Gastrocnemius medialis (tissue), 4 donors: Measurements from ENCODE around the gene RELCH. TPM values are rescaled to one million over a fixed set of nuclear protein-coding genes. Genes with fewer than 3 reads are reported as not detected.

Experiments
- ATAC-seq, 2 donors: fragments of 150-250 bp; one replicate each; pipeline ENCODE4 v1.9.1; 2016
- DNase-seq, 2 donors: peaks; one replicate each; pipeline ENCODE4 v3.0.0-alpha.2; 2019
- H3K27ac ChIP-seq, 4 donors: fragments of 200-600 bp; sonication (generic); 1 replicate in 1 of 4; 2 replicates in 3 of 4; pipeline ENCODE4 v1.5.1; 2016 to 2018; ENCODE audit warnings: mild to moderate bottlenecking in 2 of 4, moderate library complexity in 1 of 4
- H3K27me3 ChIP-seq, 3 donors: fragments of 200-600 bp; sonication (generic) in 2 of 3; 1 replicate in 1 of 3; 2 replicates in 2 of 3; pipeline versions ENCODE4 v1.5.1 to v1.6.0; 2016 to 2019; ENCODE audit warnings: mild to moderate bottlenecking in 1 of 3, moderate library complexity in 1 of 3
- H3K36me3 ChIP-seq, 2 donors: fragments of 200-600 bp; sonication (generic) in 1 of 2; one replicate each; pipeline ENCODE4 v1.5.1; 2017 to 2018
- H3K4me1 ChIP-seq, 2 donors: fragments of 200-600 bp; sonication (generic) in 1 of 2; one replicate each; pipeline ENCODE4 v1.5.1; 2016 to 2017; ENCODE audit warnings: mild to moderate bottlenecking in 2 of 2
- H3K4me3 ChIP-seq, 4 donors: fragments of 200-600 bp; sonication (generic) in 3 of 4; 1 replicate in 1 of 4; 2 replicates in 3 of 4; pipeline ENCODE4 v1.5.1; 2016 to 2019; ENCODE audit warnings: mild to moderate bottlenecking in 2 of 4
- H3K9me3 ChIP-seq, 3 donors: fragments of 200-600 bp; sonication (generic) in 2 of 3; 1 replicate in 1 of 3; 2 replicates in 2 of 3; pipeline ENCODE4 v1.5.1; 2016 to 2019
- CTCF ChIP-seq, 5 experiments: fragments of 450-650 bp in 3 of 5; fragments of 200-600 bp in 2 of 5; sonication (generic) in 2 of 5; IDR thresholded peaks in 4 of 5; conservative IDR thresholded peaks in 1 of 5; 1 replicate in 4 of 5; 2 replicates in 1 of 5; pipeline ENCODE4 v1.5.1; 2016 to 2019; ENCODE audit warnings: antibody characterized with exemption in 5 of 5, mild to moderate bottlenecking in 3 of 5, moderate library complexity in 3 of 5
- POLR2A ChIP-seq, 2 donors: fragments of 450-650 bp; IDR thresholded peaks; one replicate each; pipeline ENCODE4 v1.6.1; 2017; ENCODE audit warnings: antibody characterized with exemption in 2 of 2, mild to moderate bottlenecking in 2 of 2, moderate library complexity in 2 of 2
- in situ Hi-C, 4 donors: fragments of 200-750 bp; cut with MboI; loops; one replicate each; pipeline versions ENCODE4 v1.15.0 to v1.8.0; 2017; ENCODE audit warnings: low sequenced_read_pairs in 4 of 4
- intact Hi-C: fragments of 100-400 bp; cut with DNase I; formaldehyde crosslinking; loops from one replicate; pipeline ENCODE4 v1.15.1; 2023; ENCODE audit warnings: low total_unique reads
- total RNA-seq, 4 donors: library from RNA; depleted of rRNA; stranded (reverse); fragments of >200 nt; gene quantifications; one replicate each; pipeline versions ENCODE4 v1.1.0 to v1.2.3, GENCODE V29; 2016

RELCH gene
- total RNA-seq, 4 donors from 2014 or later, result 8.4 to 16.8 (median 12.6) TPM

GRCh38 chr18:62183578-62184195 lies 3.4 kb upstream of the RELCH start:
- intact Hi-C loops, result no loop called here
- in situ Hi-C loops, result loop anchor here in 3 of 4 donors (5.0 to 25.0 kb wide), 7 partner anchors 59 to 804 kb away; partner anchors contain the start of gene PHLPP1 (in 1 of the 3)

GRCh38 chr18:62186499-62186773 lies 619 bp upstream of the RELCH start:
- no peak for TF ChIP-seq POLR2A (IDR thresholded peaks at IDR 0.05)
- Histone ChIP-seq H3K27ac (peak overlapping the region; percentile 84 to 87 (median 86)), H3K27me3 (no peaks in the 10 kb centered on the region), H3K4me3 (peak overlapping the region; percentile 87 to 98 (median 95)), H3K9me3 (no peaks in the 10 kb centered on the region), H3K4me1 (peaks cover 26 to 36% of the 10 kb centered on the region in 2 donors), H3K36me3 (no peaks in the 10 kb centered on the region)
- intact Hi-C loops (loop anchor here (2.0 to 5.0 kb wide), 4 partner anchors 64 to 1181 kb away; partner anchors contain the start of genes KDSR and ZCCHC2), in situ Hi-C loops (loop anchor here in 3 of 4 donors (10.0 to 25.0 kb wide), 5 partner anchors 68 to 801 kb away; partner anchors contain the start of gene PHLPP1 (in 1 of the 3))
- DNase-seq (no peak), ATAC-seq (peak in 1 of 2 donors; percentile 5)

More at GRCh38 chr18:62183578-62184195, 3.4 kb upstream of the RELCH start:
- Histone ChIP-seq H3K36me3 (no peaks in the 10 kb centered on the region), H3K9me3 (no peaks in the 10 kb centered on the region), H3K4me3 (no peak overlapping the region), H3K4me1 (peaks cover 16 to 18% of the 10 kb centered on the region in 2 donors), H3K27me3 (no peaks in the 10 kb centered on the region), H3K27ac (no peak overlapping the region)
- peak; percentile 77 to 99 (median 92) for TF ChIP-seq CTCF (IDR thresholded peaks at IDR 0.05 in 4 of 5, conservative IDR thresholded peaks at IDR 0.05 in 1 of 5)
- no peak for TF ChIP-seq POLR2A (IDR thresholded peaks at IDR 0.05)
- DNase-seq (no peak), ATAC-seq (no peak)

GRCh38 chr18:62187543-62188510 lies 772 bp downstream of the RELCH start:
- Histone ChIP-seq H3K27me3 (no peaks in the 10 kb centered on the region), H3K27ac (peak overlapping the region; percentile 84 to 90 (median 87)), H3K4me3 (peak overlapping the region; percentile 94 to 99 (median 97)), H3K4me1 (peaks cover 26 to 36% of the 10 kb centered on the region in 2 donors), H3K36me3 (no peaks in the 10 kb centered on the region), H3K9me3 (no peaks in the 10 kb centered on the region)
- ATAC-seq, result peak in 1 of 2 donors; percentile 25
- intact Hi-C loops, result loop anchor here (2.0 to 5.0 kb wide), 4 partner anchors 63 to 1179 kb away; partner anchors contain the start of genes KDSR and ZCCHC2
- no peak for TF ChIP-seq POLR2A (IDR thresholded peaks at IDR 0.05)
- peak in 1 of 2 donors; percentile 4 for DNase-seq
- in situ Hi-C loops, result loop anchor here in 3 of 4 donors (10.0 to 25.0 kb wide), 5 partner anchors 67 to 799 kb away; partner anchors contain the start of gene PHLPP1 (in 1 of the 3)

- Histone ChIP-seq H3K36me3 (no peaks in the 10 kb centered on the region), H3K9me3 (no peaks in the 10 kb centered on the region), H3K4me1 (peaks cover 26 to 36% of the 10 kb centered on the region in 2 donors), H3K4me3 (peak overlapping the region in 1 of 4 donors; percentile 99), H3K27me3 (no peaks in the 10 kb centered on the region), H3K27ac (no peak overlapping the region)
- TF ChIP-seq POLR2A (IDR thresholded peaks at IDR 0.05), result no peak
- TF ChIP-seq CTCF (IDR thresholded peaks at IDR 0.05 in 4 of 5, conservative IDR thresholded peaks at IDR 0.05 in 1 of 5), result no peak
- DNase-seq (no peak), ATAC-seq (no peak)
- intact Hi-C loops, result loop anchor here (5.0 kb wide), 3 partner anchors 333 to 1178 kb away; partner anchors contain the start of genes KDSR and ZCCHC2
- in situ Hi-C loops, result loop anchor here in 3 of 4 donors (10.0 to 25.0 kb wide), 5 partner anchors 66 to 798 kb away; partner anchors contain the start of gene PHLPP1 (in 1 of the 3)
Measured at GRCh38 chr18:62189208-62189607, 2.2 kb downstream of the RELCH start.

GRCh38 chr18:62196079-62196478 lies 9.0 kb downstream of the RELCH start:
- no peak for DNase-seq
- TF ChIP-seq POLR2A (IDR thresholded peaks at IDR 0.05) (no peak), CTCF (IDR thresholded peaks at IDR 0.05 in 4 of 5, conservative IDR thresholded peaks at IDR 0.05 in 1 of 5) (no peak)
- H3K36me3 ChIP-seq, result no peaks in the 10 kb centered on the region
- no peaks in the 10 kb centered on the region for H3K27me3 ChIP-seq
- H3K4me3 ChIP-seq, result no peak overlapping the region
- intact Hi-C loops, result no loop called here
- H3K27ac ChIP-seq, result no peak overlapping the region
- H3K4me1 ChIP-seq, result peaks cover 0 to 3% of the 10 kb centered on the region in 2 donors
- ATAC-seq, result no peak
- in situ Hi-C loops, result loop anchor here in 3 of 4 donors (25.0 kb wide), 4 partner anchors 366 to 791 kb away; partner anchors contain the start of gene PHLPP1 (in 1 of the 3)
- no peaks in the 10 kb centered on the region for H3K9me3 ChIP-seq
